NCI-H524 (cell line): ENCODE data around the gene IQCF5.
A peak's percentile ranks its signal among the peaks of the same experiment; 100 is the strongest.
"Not testable (repeated sequence)": the region's sequence is repeated elsewhere in the genome, so short reads cannot be mapped to it uniquely, and the experiment has no call there.

ENCODE experiments used
- DNase-seq, 2 experiments: peaks; one replicate each; lab custom pipeline; 2025; lab: John Stamatoyannopoulos, UW

Gene IQCF5

DNA sequence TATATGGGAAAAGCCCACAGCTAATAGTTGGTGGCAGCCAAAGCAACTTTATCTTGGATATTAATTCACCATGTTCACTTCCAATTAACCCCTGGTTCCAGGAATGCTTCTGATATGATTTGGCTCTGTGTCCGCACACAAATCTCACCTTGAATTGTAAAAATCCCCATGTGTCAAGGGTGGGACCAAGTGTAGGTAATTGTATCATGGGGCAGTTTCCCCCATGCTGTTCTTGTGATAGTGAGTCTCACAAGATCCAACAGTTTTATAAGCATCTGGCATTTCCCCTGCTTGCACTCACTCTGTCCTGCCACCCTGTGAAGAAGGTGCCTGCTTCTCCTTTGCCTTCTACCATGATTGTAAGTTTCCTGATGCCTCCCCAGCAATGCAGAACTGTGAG, 6.5 kb downstream of the IQCF5 start:
- DNase-seq: not testable (repeated sequence)

- DNase-seq: no peak
These were observed 12.5 kb downstream of the IQCF5 start for GRCh38 chr3:51862886-51863285.

DNA sequence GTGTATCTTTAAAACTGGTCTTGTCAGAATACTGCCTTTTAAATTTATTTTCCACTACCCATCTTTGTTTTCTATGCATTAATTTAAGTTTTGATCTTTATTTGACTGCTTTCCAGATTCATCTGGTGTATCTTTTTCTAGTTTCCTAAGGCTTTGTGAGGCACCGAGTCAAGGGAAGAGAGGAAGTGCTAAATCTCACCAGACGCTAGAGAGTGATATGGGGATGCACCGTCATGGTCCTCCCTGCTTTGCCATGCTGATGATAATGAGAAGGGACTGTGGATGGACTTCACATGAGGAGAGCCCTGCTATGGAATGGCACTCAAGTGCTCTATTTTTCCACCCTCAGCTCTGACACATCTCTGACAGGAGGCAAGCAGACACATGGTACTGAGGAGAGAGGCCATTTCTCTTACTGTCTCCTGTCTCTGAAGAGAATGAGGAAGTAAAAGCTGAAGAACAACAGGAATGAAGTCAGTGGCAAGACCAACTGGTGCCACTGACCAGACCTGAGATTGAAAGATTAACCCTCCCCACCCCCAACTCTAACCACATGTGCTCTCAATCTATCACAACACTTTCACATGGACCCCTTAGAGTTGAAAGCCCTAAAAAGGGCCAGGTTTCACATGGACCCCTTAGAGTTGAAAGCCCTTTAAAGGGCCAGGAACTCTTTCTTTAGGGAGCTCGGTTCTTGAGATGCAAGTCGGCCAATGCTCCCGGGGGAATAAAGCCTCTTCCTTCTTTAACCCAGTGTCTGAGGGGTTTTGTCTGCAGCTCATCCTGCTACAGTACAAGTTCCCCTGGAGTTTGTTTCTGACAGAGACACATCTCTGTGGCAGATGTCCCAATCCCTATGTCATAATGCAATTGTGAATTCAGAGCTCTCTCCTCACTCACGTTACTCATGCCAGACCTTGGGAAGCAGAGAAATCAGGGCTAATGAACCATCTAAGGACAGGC, 14.4 kb downstream of the IQCF5 start, which contains the start of gene IQCF2:
Gene IQCF2, plus strand, starts transcription at position 913 of the 963 bp plus-strand sequence. CDS start 52 bp downstream, outside the sequence.
- peak in 1 of 2 experiments; percentile 2 for DNase-seq

GRCh38 chr3:51855411-51855810, 20.0 kb downstream of the IQCF5 start:
- not testable (repeated sequence) for DNase-seq

- no peak for DNase-seq
These were observed 30.3 kb downstream of the IQCF5 start for GRCh38 chr3:51845129-51845528.

DNA sequence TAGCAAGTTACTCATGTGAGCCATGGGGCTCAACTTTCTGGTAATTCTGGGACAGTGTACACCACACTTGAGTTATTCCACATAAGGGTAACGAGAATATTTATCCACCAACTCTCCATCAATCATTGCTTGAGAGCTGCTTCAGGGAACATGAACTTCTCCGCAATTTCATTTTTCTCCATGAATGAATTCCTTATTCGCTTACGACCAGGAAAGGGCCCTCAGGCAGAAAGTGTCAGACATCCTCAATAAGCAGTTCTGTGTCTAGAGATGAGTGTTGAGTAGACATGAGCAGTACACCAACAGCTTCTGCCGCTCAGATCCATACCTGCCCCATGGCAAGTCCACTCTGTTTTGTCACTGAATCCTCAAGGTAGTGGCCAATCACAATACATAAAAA, 38.8 kb downstream of the IQCF5 start:
- DNase-seq: no peak

GRCh38 chr3:51830836-51831385, 44.5 kb downstream of the IQCF5 start:
- DNase-seq: peak; percentile 29 to 84

GRCh38 chr3:51830345-51830744, 45.1 kb downstream of the IQCF5 start:
- no peak for DNase-seq

- DNase-seq: no peak
These were observed 47.1 kb downstream of the IQCF5 start for GRCh38 chr3:51828297-51828696.
